Loucy (cell line): ENCODE results near the gene RFNG.

Experiments used
- H2AFZ ChIP-seq: fragments of 200-600 bp; sonication (generic); 2 replicates; pipeline ENCODE4 v1.6.0; 2016; ENCODE audit warnings: antibody characterized with exemption, mild to moderate bottlenecking, low read length, moderate library complexity
- H3F3A ChIP-seq: fragments of 200-600 bp; 2 replicates; pipeline ENCODE4 v1.6.0; 2016; ENCODE audit warnings: antibody characterized with exemption, low read depth, mild to moderate bottlenecking
- H3K27me3 ChIP-seq: fragments of 200-600 bp; sonication (generic); 2 replicates; pipeline ENCODE4 v1.6.1; 2014; ENCODE audit warnings: low read length, mild to moderate bottlenecking; ENCODE audit not compliant: insufficient read depth, poor library complexity, severe bottlenecking
- H3K36me3 ChIP-seq: fragments of 200-600 bp; sonication (generic); 2 replicates; pipeline ENCODE4 v1.6.1; 2016; ENCODE audit warnings: low read length; ENCODE audit not compliant: insufficient read depth
- H3K4me1 ChIP-seq: fragments of 200-600 bp; sonication (generic); 2 replicates; pipeline ENCODE4 v1.5.1; 2014; ENCODE audit warnings: low read length, mild to moderate bottlenecking; ENCODE audit not compliant: insufficient read depth, poor library complexity, severe bottlenecking
- H3K4me2 ChIP-seq: fragments of 200-600 bp; sonication (generic); 2 replicates; pipeline ENCODE4 v1.6.0; 2014; ENCODE audit warnings: antibody characterized with exemption, low read length, low read depth, mild to moderate bottlenecking; ENCODE audit not compliant: poor library complexity, severe bottlenecking
- H3K4me3 ChIP-seq: fragments of 200-600 bp; sonication (generic); 2 replicates; pipeline ENCODE4 v1.5.1; 2014; ENCODE audit warnings: low read length, mild to moderate bottlenecking, mixed read lengths; ENCODE audit not compliant: poor library complexity, severe bottlenecking
- H3K79me2 ChIP-seq: fragments of 200-600 bp; sonication (generic); 2 replicates; pipeline ENCODE4 v1.6.1; 2014; ENCODE audit warnings: low read length; ENCODE audit not compliant: insufficient read depth
- H3K9ac ChIP-seq: fragments of 200-600 bp; sonication (generic); 2 replicates; pipeline ENCODE4 v1.6.0; 2014; ENCODE audit warnings: mild to moderate bottlenecking, low read depth, low read length, moderate library complexity; ENCODE audit not compliant: poor library complexity, severe bottlenecking
- H3K9me2 ChIP-seq: fragments of 200-600 bp; sonication (generic); replicated peaks from 2 replicates; pipeline ENCODE4 v1.6.1; 2016; ENCODE audit warnings: low read depth, low read length, mixed read lengths
- H3K9me3 ChIP-seq: fragments of 200-600 bp; sonication (generic); 2 replicates; pipeline ENCODE4 v1.6.1; 2014; ENCODE audit warnings: mild to moderate bottlenecking, antibody characterized with exemption, low read length, low read depth; ENCODE audit not compliant: insufficient read depth
- H4K20me1 ChIP-seq: fragments of 200-600 bp; sonication (generic); 2 replicates; pipeline ENCODE4 v1.6.0; 2014; ENCODE audit warnings: antibody characterized with exemption, low read length, mild to moderate bottlenecking; ENCODE audit not compliant: insufficient read depth, poor library complexity, severe bottlenecking
- EZH2phosphoT487 ChIP-seq: fragments of 200-600 bp; IDR thresholded peaks from 2 replicates; pipeline ENCODE4 v1.6.1; 2018; ENCODE audit warnings: antibody characterized with exemption, mild to moderate bottlenecking, moderate library complexity, borderline replicate concordance
- TF ChIP-seq, protein P1 (sequence below): fragments of 200-600 bp; sonication (generic); conservative IDR thresholded peaks from 2 replicates; pipeline ENCODE4 v1.5.1; 2014; ENCODE audit warnings: mild to moderate bottlenecking, antibody characterized with exemption, low read length

Gene RFNG

DNA sequence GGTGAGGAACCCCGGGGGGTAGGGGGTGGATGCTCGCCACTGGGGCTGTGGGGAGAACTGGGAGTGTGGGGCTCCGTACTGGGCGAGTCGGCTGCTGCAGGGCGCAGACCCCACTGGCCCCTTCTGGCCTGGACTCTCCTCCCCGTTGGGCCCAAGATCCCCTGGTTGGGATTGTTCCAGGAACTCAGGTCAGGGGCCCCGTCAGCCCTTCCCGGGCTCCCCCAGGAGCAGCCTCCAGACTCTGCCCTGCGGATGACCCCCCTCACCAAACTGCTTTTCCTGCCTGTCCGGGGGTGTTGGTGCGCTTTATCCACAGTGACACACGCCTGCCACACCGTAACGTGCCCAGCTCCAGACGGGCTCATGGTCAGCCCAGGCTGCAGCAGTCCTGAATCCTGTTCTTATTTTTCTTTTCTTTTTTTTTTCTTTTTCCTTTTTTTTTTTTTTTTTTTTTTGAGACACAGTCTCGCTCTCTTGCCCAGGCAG, 50.0 kb downstream of the RFNG start:
- no peak overlapping the region for H2AFZ ChIP-seq
- no peaks in the 10 kb centered on the region for H3K79me2 ChIP-seq
- no peaks in the 10 kb centered on the region for H3K9me2 ChIP-seq
- H4K20me1 ChIP-seq = no peaks in the 10 kb centered on the region
- no peaks in the 10 kb centered on the region for H3F3A ChIP-seq
- H3K4me2 ChIP-seq = no peak overlapping the region
- no peak overlapping the region for H3K9ac ChIP-seq
- H3K4me3 ChIP-seq = no peak overlapping the region
- no peaks in the 10 kb centered on the region for H3K27me3 ChIP-seq
- no peaks in the 10 kb centered on the region for H3K36me3 ChIP-seq
- no peaks in the 10 kb centered on the region for H3K9me3 ChIP-seq
- TF ChIP-seq, protein P1, sequence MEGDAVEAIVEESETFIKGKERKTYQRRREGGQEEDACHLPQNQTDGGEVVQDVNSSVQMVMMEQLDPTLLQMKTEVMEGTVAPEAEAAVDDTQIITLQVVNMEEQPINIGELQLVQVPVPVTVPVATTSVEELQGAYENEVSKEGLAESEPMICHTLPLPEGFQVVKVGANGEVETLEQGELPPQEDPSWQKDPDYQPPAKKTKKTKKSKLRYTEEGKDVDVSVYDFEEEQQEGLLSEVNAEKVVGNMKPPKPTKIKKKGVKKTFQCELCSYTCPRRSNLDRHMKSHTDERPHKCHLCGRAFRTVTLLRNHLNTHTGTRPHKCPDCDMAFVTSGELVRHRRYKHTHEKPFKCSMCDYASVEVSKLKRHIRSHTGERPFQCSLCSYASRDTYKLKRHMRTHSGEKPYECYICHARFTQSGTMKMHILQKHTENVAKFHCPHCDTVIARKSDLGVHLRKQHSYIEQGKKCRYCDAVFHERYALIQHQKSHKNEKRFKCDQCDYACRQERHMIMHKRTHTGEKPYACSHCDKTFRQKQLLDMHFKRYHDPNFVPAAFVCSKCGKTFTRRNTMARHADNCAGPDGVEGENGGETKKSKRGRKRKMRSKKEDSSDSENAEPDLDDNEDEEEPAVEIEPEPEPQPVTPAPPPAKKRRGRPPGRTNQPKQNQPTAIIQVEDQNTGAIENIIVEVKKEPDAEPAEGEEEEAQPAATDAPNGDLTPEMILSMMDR = no peak
- TF ChIP-seq EZH2phosphoT487 = no peak
- H3K4me1 ChIP-seq = no peaks in the 10 kb centered on the region

- no peak overlapping the region for H3K4me3 ChIP-seq
- no peak overlapping the region for H3K4me2 ChIP-seq
- H3K9ac ChIP-seq = no peak overlapping the region
- H2AFZ ChIP-seq = no peak overlapping the region
- H3K36me3 ChIP-seq = no peaks in the 10 kb centered on the region
- no peaks in the 10 kb centered on the region for H3K79me2 ChIP-seq
- no peaks in the 10 kb centered on the region for H3K4me1 ChIP-seq
- H3F3A ChIP-seq = no peaks in the 10 kb centered on the region
- TF ChIP-seq EZH2phosphoT487 = no peak
- TF ChIP-seq, protein P1 = no peak
- H3K9me2 ChIP-seq = no peaks in the 10 kb centered on the region
- no peaks in the 10 kb centered on the region for H3K9me3 ChIP-seq
- no peaks in the 10 kb centered on the region for H4K20me1 ChIP-seq
- no peaks in the 10 kb centered on the region for H3K27me3 ChIP-seq
Observed at GRCh38 chr17:82000803-82001570, 50.6 kb downstream of the RFNG start.

GRCh38 chr17:81999976-82000802, 51.4 kb downstream of the RFNG start:
- H3K27me3 ChIP-seq = no peaks in the 10 kb centered on the region
- no peaks in the 10 kb centered on the region for H3K4me1 ChIP-seq
- no peak overlapping the region for H3K9ac ChIP-seq
- no peaks in the 10 kb centered on the region for H3K79me2 ChIP-seq
- H2AFZ ChIP-seq = no peak overlapping the region
- H3F3A ChIP-seq = no peaks in the 10 kb centered on the region
- H3K9me2 ChIP-seq = no peaks in the 10 kb centered on the region
- no peak for TF ChIP-seq EZH2phosphoT487
- TF ChIP-seq, protein P1 = no peak
- no peaks in the 10 kb centered on the region for H3K36me3 ChIP-seq
- no peak overlapping the region for H3K4me2 ChIP-seq
- no peaks in the 10 kb centered on the region for H3K9me3 ChIP-seq
- no peaks in the 10 kb centered on the region for H4K20me1 ChIP-seq
- no peak overlapping the region for H3K4me3 ChIP-seq
